CD4-positive, alpha-beta T cell treated with Interleukin-17A for 1 hour (primary cell): Measurements from ENCODE around the gene CCDC88A.
"Not testable (repeated sequence)": the region's sequence is repeated elsewhere in the genome, so short reads cannot be mapped to it uniquely, and the experiment has no call there.

Experiments
- DNase-seq: peaks from one replicate; pipeline ENCODE4 v3.0.0-alpha.2; 2020

The CCDC88A gene

DNA sequence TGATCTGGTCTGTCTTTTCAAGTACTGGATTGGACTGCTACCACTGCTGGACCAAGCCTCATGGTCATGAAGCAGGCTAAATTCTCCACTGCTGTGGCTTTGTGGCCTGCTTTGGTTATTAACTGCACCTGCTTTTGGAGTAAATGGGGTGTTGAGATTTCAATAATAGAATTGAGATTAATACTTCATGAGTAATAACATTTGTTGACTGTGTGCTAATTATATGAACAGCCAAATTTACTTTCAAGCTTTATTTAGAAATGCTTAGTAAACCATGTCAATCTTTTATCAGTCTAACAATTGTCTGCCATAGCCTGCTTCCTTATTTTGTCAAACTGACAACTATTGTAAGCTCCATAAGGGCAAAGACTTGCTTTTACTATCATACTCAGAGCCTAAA, 123.3 kb downstream of the CCDC88A start:
- DNase-seq: no peak

DNA sequence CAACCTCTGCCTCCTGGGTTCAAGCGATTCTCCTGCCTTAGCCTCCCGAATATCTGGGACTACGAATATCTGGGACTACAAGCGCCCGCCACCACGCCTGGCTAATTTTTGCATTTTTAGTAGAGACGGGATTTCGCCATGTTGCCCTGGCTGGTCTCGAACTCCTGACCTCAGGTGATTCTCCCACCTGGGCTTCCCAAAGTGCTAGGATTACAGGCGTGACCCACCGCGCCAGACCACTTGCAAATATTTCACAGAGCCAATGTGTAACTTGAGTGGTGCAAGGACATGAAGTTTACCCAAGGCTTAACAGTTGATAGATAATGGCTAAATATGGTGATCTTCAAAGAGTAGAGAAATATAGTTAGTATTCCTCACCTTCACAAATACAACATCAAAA, 136.6 kb downstream of the CCDC88A start:
- DNase-seq: no peak

GRCh38 chr2:55282110-55282917, 137.3 kb downstream of the CCDC88A start:
- peak; percentile 89 for DNase-seq

- DNase-seq: not testable (repeated sequence)
Measured at GRCh38 chr2:55280851-55281546, 138.7 kb downstream of the CCDC88A start.

GRCh38 chr2:55279859-55280424, 139.7 kb downstream of the CCDC88A start:
- DNase-seq: not testable (repeated sequence)

DNA sequence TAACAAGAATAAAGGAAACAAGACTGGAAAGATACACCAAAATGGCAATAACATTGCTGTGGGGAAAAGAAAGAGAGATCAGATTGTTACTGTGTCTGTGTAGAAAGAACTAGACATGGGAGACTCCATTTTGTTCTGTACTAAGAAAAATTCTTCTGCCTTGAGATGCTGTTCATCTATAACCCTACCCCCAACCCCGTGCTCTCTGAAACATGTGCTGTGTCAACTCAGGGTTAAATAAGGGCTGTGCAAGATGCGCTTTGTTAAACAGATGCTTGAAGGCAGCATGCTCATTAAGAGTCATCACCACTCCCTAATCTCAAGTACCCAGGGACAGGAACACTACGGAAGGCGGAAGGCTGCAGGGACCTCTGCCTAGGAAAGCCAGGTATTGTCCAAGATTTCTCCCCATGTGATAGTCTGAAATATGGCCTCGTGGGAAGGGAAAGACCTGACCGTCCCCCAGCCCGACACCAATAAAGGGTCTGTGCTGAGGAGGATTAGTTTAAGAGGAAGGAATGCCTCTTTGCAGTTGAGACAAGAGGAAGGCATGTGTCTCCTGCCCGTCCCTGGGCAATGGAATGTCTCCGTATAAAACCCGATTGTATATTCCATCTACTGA, 140.3 kb downstream of the CCDC88A start:
- not testable (repeated sequence) for DNase-seq

GRCh38 chr2:55277310-55277709, 142.3 kb downstream of the CCDC88A start:
- no peak for DNase-seq

DNA sequence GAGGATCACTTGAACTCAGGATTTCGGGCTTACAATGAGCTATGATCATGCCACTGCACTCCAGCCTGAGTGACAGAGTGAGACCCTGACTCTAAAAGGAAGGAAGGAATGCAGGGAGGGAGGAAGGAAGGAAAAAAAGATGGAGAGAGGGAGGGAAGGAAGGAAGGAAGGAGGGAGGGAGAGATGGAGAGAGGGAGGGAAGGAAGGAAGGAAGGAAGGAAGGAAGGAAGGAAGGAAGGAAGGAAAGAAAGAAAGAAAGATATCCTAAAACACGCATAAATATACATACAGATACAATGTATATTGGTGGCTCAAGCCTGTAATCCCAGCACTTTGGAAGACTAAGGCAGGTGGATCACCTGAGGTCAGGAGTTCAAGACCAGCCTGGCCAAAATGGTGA, 145.3 kb downstream of the CCDC88A start:
- DNase-seq: not testable (repeated sequence)

GRCh38 chr2:55269645-55269990, 150.0 kb downstream of the CCDC88A start:
- DNase-seq: no peak

DNA sequence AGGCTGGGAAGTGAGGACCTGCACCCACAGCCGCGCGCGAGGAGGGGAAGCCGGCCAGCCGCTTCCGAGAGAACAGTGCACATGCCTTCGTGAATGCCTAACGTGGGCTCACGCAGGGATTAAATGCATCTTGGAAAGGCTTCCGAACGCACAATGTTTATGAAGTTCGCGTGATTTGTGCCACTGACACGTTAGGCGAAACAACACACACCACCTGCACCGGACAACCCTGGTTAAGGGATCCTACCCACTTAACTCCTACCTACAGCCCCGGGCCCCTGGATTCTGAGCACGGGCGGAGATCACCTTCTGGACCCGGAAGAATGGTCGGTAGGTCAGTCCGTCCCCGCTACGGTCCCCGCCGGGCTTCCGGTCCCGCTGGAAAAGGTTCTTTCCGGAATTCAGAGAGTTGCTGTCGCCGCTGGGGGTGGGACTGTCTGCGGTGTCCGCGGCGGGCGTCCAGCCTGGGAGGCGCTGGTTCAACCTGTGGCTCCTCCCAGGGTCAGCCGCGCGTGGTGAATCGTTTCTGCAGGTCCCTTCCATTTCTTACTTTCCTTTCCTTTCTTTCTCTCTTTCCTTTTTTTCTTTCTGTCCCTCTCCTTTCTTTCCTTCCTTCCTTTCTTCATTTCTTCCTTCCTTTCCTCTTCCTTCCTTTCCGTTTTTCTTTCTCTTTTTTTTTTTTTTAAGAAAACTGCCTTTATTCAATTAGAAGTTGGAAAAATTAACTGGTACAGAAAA, 150.6 kb downstream of the CCDC88A start, which contains the start of gene MTIF2:
MTIF2 (minus strand) TSS at position 325 of the 738 bp plus-strand sequence. CDS start 5,373 bp downstream, outside the sequence.
- DNase-seq: peak; percentile 92

DNA sequence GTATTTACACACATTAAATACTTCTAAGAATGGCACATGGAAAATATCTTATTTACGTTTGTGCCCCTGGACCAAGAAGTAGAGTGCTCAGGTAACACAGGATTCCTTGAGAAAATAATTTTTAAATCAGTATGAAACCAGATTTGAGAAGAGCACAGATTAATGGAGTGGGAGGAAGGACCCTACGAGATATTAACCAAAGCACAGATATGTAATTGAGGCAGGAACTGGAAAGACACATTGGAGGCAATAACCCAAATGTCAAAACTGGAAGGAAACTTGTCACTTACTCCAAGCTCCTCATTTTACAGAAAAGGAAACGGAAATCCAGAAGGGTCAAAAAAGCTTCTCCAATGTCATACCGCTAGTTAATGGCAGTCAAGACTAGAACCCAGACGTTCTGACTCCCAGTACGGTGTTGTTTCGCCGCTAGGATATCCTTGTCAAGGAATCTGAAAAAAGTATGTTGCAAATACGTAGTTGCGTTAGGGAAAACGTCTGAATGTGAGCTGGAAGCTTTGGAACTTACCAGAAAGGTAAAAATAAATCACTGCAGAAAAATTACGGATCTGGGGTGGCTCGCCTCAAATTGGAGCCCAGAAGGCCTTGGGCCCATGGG, 151.3 kb downstream of the CCDC88A start:
- peak; percentile 8 for DNase-seq

GRCh38 chr2:55259586-55259985, 160.1 kb downstream of the CCDC88A start:
- DNase-seq: not testable (repeated sequence)

DNA sequence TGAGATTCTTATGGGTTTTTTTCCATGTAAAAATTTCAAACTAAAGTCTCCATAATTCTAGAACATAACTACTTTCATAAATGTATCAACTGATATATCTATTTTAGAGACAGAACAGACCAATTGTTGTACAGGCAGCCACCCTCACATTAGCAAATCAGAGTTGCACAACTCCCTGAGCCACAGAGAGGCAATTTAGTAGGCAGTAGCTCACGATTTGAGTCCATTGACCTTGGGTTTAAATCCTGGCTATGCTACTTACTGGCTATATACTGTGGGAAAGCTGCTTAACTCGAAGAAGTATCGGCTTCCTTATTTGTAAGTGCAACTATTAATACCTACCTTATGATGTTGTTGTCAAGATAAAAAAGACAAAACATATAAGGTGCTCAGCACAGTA, 166.8 kb downstream of the CCDC88A start:
- DNase-seq: no peak

GRCh38 chr2:55247025-55247424, 172.6 kb downstream of the CCDC88A start:
- DNase-seq: no peak

DNA sequence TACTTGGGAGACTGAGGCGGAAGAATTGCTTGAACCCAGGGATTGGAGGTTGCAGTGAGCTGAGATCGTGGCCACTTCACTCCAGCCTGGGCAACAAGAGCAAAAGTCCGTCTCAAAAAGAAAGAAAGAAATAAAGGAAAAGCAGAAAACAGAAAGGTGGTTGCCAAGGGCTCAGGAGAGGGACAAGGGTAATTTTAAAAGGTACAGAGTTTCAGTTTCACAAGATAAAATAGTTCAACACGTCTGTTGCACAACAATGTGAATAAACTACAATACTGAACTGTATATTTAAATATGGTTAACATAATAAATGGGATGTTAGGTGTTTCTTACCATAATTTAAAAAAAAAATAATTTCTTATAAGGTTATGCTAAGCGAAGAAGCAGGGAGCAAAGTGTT, 174.2 kb downstream of the CCDC88A start:
- no peak for DNase-seq

- DNase-seq: no peak
Measured at GRCh38 chr2:55242617-55243016, 177.0 kb downstream of the CCDC88A start.

GRCh38 chr2:55241582-55241981, 178.1 kb downstream of the CCDC88A start:
- DNase-seq: not testable (repeated sequence)

- DNase-seq: no peak
Measured at GRCh38 chr2:55239656-55240222, 179.9 kb downstream of the CCDC88A start.
